Measurements from ENCODE around the gene CSRP1.

GRCh38 chr1:201480231-201481003, 26.5 kb downstream of the CSRP1 start:
- peak in 1 of 2 donors; percentile 38 for TF ChIP-seq POLR2A (IDR thresholded peaks at IDR 0.05)
- TF ChIP-seq CTCF (IDR thresholded peaks at IDR 0.05) = peak in 1 of 6 experiments; percentile 10
